GM19239 (cell line): ENCODE measurements around the gene TMEM258.

Experiments
- DNase-seq: peaks from one replicate; pipeline ENCODE4 v3.0.0; 2011; ENCODE audit warnings: low spot score; ENCODE audit not compliant: insufficient read length
- FAIRE-seq: peaks from 2 replicates; lab custom pipeline; 2011; peaks lifted over from hg19 to GRCh38; lab: Jason Lieb, UNC

The TMEM258 gene

DNA sequence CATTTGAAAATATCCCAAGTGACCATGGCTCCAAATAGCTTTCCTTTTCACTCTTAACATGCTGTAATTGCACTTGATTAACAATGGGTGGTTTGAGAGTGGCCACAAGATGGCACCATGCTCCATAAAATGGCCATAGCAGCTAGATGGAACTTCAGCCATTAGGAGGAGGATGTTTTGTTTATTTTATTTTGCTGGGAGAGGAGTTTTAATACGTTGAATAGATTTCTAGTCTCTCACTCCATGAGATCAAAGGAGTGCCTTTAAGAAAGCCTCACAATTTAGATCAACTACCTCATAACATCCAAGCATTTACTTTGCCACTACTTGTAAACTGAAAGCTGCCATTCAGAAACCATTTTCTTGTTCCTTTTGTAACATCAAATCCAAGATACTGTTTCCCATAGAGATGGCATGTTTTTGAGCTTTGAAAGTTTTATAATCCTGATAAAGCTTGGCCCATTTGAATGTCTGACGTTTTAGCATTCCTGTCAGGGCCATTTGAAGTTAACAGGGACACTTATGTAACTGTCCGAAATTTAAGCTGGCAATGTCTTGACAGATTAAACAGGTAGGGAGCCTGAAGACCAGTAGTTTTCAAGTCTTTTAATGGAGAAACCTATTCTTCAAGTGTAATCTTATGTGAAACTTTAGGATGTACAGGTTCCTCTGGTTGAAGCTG lies 5.0 kb upstream of the TMEM258 start:
- no peak for DNase-seq
- FAIRE-seq, result no peak

GRCh38 chr11:61795876-61796526 lies 3.6 kb upstream of the TMEM258 start:
- FAIRE-seq (no peak), DNase-seq (no peak)

DNA sequence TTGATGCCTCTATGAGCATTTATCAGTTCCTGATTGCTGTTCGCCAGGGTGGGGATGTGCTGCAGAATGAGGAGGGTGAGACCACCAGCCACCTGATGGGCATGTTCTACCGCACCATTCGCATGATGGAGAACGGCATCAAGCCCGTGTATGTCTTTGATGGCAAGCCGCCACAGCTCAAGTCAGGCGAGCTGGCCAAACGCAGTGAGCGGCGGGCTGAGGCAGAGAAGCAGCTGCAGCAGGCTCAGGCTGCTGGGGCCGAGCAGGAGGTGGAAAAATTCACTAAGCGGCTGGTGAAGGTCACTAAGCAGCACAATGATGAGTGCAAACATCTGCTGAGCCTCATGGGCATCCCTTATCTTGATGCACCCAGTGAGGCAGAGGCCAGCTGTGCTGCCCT lies 3.1 kb upstream of the TMEM258 start:
- DNase-seq (no peak), FAIRE-seq (no peak)

GRCh38 chr11:61794579-61794978 lies 2.2 kb upstream of the TMEM258 start:
- no peak for FAIRE-seq
- DNase-seq, result no peak

- FAIRE-seq (no peak), DNase-seq (no peak)
Measured at GRCh38 chr11:61793829-61794204, 1.4 kb upstream of the TMEM258 start.

- FAIRE-seq (no peak), DNase-seq (no peak)
Measured at GRCh38 chr11:61793083-61793828, 857 bp upstream of the TMEM258 start.

GRCh38 chr11:61791737-61792309 lies 576 bp downstream of the TMEM258 start:
- DNase-seq, result no peak
- no peak for FAIRE-seq

GRCh38 chr11:61787928-61788491 lies 4.4 kb downstream of the TMEM258 start:
- FAIRE-seq (no peak), DNase-seq (no peak)

GRCh38 chr11:61785837-61786402 lies 6.5 kb downstream of the TMEM258 start:
- no peak for DNase-seq
- no peak for FAIRE-seq

GRCh38 chr11:61784506-61784805 lies 7.9 kb downstream of the TMEM258 start:
- FAIRE-seq, result no peak
- no peak for DNase-seq

- DNase-seq, result no peak
- FAIRE-seq, result no peak
Measured at GRCh38 chr11:61783717-61784505, 8.5 kb downstream of the TMEM258 start.

DNA sequence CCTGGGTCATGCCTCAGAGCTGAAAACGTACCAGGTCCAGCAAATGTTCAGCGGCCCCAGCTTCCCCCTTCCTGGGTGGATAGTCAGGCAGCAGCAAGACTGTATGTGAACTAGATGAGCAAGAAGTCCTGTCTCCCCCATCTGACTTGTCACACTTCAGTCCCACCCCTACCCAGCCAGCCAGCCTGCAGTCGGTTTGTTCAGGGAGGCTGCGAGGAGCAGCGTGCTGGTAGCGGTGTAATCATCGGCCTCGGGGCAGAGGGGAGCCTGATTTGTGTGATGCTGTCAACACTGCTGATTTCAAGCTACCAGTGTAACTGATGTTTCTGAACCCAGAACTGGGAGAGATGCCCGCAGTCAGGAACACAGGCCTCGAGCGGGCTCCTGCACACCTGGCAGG lies 9.6 kb downstream of the TMEM258 start:
- FAIRE-seq (no peak), DNase-seq (no peak)

DNA sequence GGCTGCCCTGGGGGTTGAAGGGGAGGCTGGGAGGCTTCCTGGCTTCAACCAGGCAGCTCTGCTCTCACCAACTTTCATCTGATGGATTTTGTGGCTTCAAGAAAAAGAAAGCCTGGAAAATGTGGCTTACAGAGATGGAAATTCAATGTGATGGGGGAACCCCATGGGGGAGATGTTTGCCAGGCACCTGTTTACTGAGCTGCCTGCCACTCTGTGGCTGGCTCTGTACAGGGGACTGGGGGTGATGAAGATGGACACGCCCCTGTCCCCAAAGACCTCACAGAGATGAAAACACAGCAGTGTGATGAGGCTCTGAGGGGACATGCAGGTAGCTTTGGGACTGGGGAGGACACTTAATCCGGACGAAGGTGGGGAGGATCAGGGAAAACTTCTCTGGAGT lies 10.1 kb downstream of the TMEM258 start:
- no peak for DNase-seq
- FAIRE-seq, result no peak

DNA sequence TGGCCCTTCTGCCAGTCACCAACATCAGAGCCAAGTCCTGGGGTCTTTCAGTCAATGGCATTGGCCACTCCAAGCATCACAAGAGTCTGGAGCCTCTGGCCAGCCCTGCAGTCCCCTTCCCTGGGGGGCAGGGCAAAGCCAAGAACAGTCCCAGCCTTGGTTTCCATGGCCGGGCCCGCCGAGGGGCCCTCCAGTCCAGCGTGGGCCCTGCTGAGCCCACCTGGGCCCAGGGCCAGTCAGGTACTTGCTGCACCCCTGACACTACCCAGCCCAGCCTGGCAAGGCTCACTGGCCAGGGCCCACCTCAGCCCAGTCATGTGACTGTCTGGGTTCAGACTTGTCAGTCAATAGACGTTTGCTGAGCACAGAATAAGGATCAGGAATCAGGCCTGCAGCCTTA lies 10.8 kb downstream of the TMEM258 start:
- DNase-seq (no peak), FAIRE-seq (no peak)

DNA sequence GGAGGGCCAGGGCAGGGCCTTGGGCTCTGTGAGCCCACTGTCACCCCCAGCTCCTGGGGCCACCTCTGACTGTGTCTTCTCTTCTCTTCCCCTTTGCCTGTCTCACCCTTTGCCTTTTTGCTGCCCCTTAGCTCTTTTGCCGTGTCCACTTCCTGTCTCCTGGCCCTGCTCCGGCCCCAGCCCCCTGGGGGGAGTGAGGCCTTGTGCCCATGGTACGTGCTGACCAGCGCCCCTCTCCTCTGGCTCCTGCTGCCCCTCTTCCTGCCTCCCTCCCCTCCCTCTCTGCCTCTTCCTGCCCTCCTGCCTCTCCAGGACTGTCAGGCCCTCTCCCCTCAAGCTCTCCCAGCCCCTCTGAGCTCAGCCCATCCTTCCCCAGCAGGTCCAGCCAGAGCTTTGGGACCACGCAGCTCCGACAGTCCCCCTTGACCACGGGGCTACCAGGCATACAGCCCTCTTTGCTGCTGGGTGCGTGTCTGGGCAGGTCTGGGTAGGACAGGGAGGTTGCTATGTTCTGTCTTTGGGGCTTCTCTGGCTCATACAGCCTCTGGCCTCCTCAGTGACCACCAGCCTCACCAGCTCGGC lies 11.7 kb downstream of the TMEM258 start:
- DNase-seq (no peak), FAIRE-seq (no peak)

DNA sequence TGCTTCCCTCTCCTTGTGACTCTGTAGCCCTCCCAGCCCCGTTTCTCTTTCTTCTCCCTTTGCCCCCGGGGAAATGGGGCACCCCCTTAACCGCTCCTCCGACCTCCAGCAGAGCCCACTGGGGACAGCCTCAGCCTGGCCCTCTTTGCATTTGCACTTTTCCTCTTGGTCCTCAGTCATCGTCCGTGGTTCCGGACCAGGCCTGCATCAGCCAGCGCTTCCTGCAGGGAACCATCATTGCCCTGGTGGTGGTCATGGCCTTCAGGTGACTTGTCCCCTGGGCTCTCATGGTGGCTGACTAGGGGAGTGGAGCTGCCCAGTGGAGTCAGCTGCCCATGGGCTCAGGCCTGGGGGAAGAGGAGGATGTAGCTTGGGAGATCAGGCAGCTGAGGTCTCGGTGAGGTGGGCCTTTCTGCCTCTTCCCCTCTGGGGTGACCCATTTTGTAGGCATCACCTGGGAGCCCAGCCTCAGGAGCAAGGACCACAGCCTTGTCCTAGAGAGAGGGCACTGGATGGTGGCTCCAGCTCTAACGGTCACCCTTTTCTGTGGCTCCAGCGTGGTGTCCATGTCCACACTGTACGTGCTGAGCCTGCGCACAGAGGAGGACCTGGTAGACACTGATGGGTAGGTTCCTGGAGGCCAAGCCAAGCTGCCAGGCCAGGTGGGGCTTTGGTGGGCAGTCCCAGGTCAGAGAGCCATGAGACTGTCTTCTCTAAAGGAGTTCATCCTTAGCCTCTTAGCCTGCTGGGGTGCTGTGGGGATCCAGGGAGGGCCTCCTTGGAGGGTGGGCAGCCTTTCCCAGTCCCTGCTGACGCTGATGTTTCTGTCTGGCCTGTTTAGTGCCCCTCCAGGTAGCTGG lies 12.5 kb downstream of the TMEM258 start:
- no peak for FAIRE-seq
- DNase-seq, result no peak

- no peak for FAIRE-seq
Measured at GRCh38 chr11:61778920-61779650, 13.3 kb downstream of the TMEM258 start.

GRCh38 chr11:61778357-61778886 lies 14.0 kb downstream of the TMEM258 start:
- no peak for DNase-seq
- no peak for FAIRE-seq

More at GRCh38 chr11:61778920-61779650, 13.3 kb downstream of the TMEM258 start:
- no peak for DNase-seq
